GM11168 (cell line): Measurements from ENCODE around the gene CTSZ.

Source experiments
- in situ Hi-C: fragments of 300-500 bp; cut with MboI; formaldehyde crosslinking; loops from one replicate; pipeline ENCODE4 v1.12.0; 2022; ENCODE audit warnings: low sequenced_read_pairs; ENCODE audit not compliant: unreplicated experiment

Gene CTSZ

GRCh38 chr20:59001449-59002171 lies 5.4 kb downstream of the CTSZ start:
- in situ Hi-C loops, result no loop called here

- in situ Hi-C loops, result no loop called here
Measured at GRCh38 chr20:59001068-59001448, 6.0 kb downstream of the CTSZ start.

GRCh38 chr20:59000326-59000725 lies 6.7 kb downstream of the CTSZ start:
- in situ Hi-C loops, result no loop called here

GRCh38 chr20:58998656-58999055 lies 8.4 kb downstream of the CTSZ start:
- in situ Hi-C loops, result no loop called here

GRCh38 chr20:58997141-58997770 lies 9.8 kb downstream of the CTSZ start:
- in situ Hi-C loops, result no loop called here

GRCh38 chr20:58996226-58996611 lies 10.8 kb downstream of the CTSZ start:
- in situ Hi-C loops, result no loop called here

GRCh38 chr20:58995461-58996225 lies 11.4 kb downstream of the CTSZ start:
- in situ Hi-C loops, result no loop called here

GRCh38 chr20:58994390-58995159 lies 12.5 kb downstream of the CTSZ start:
- in situ Hi-C loops, result no loop called here

GRCh38 chr20:58993332-58994248 lies 13.5 kb downstream of the CTSZ start:
- in situ Hi-C loops, result no loop called here

- in situ Hi-C loops, result no loop called here
Measured at GRCh38 chr20:58992911-58993310, 14.1 kb downstream of the CTSZ start.

GRCh38 chr20:58991715-58992114 lies 15.3 kb downstream of the CTSZ start:
- in situ Hi-C loops, result no loop called here

GRCh38 chr20:58990651-58991445 lies 16.2 kb downstream of the CTSZ start:
- in situ Hi-C loops, result no loop called here

GRCh38 chr20:58989196-58989595 lies 17.9 kb downstream of the CTSZ start:
- in situ Hi-C loops, result no loop called here

- in situ Hi-C loops, result no loop called here
Measured at GRCh38 chr20:58988565-58988882, 18.5 kb downstream of the CTSZ start.

- in situ Hi-C loops, result no loop called here
Measured at GRCh38 chr20:58987790-58988564, 19.1 kb downstream of the CTSZ start.

GRCh38 chr20:58986968-58987517 lies 20.0 kb downstream of the CTSZ start:
- in situ Hi-C loops, result no loop called here

GRCh38 chr20:58986286-58986967 lies 20.6 kb downstream of the CTSZ start:
- in situ Hi-C loops, result no loop called here
